HepG2 (cell line): ENCODE measurements around the gene RILP. TPM values are rescaled to one million over a fixed set of nuclear protein-coding genes. Genes with fewer than 3 reads are reported as not detected.

Experiments
- ASH2L ChIP-seq: fragments of 300-600, 200-600 bp; sonication (generic); IDR thresholded peaks from 2 replicates; pipeline ENCODE4 v1.7.0; 2017; ENCODE audit warnings: low read depth, mild to moderate bottlenecking, moderate library complexity, mixed read lengths, low read length; ENCODE audit not compliant: insufficient read length
- HBP1 ChIP-seq: IDR thresholded peaks from 2 replicates; pipeline ENCODE4 v1.6.1; 2016; ENCODE audit warnings: low read depth, control low read depth
- HDAC1 ChIP-seq: sonication (generic); formaldehyde crosslinking; IDR thresholded peaks from 2 replicates; pipeline ENCODE4 v1.5.1; 2020; ENCODE audit warnings: mild to moderate bottlenecking, missing genetic modification reagents
- HNRNPH1 ChIP-seq: fragments of 200-400 bp; formaldehyde crosslinking; optimal IDR thresholded peaks from 2 replicates; pipeline ENCODE3; 2017; ENCODE audit warnings: mild to moderate bottlenecking, low read depth, low read length
- MBD4 ChIP-seq: IDR thresholded peaks from 2 replicates; pipeline ENCODE4 v1.6.1; 2012; ENCODE audit warnings: low read length, inconsistent platforms, borderline replicate concordance
- PHF21A ChIP-seq: sonication (generic); formaldehyde crosslinking; IDR thresholded peaks from 2 replicates; pipeline ENCODE4 v1.5.0; 2020; ENCODE audit warnings: mild to moderate bottlenecking, missing genetic modification reagents
- PRDM10 ChIP-seq: sonication (generic); formaldehyde crosslinking; IDR thresholded peaks from 2 replicates; pipeline ENCODE4 v1.4.0; 2020; ENCODE audit warnings: low read depth, missing genetic modification reagents
- RORA ChIP-seq: sonication (generic); formaldehyde crosslinking; IDR thresholded peaks from 2 replicates; pipeline ENCODE4 v1.5.0; 2020; ENCODE audit warnings: mild to moderate bottlenecking, missing genetic modification reagents, moderate library complexity
- SNAPC2 ChIP-seq: sonication (generic); formaldehyde crosslinking; IDR thresholded peaks from 2 replicates; pipeline ENCODE4 v1.8.1; 2022; ENCODE audit warnings: mild to moderate bottlenecking, missing genetic modification reagents
- U2AF2 ChIP-seq: fragments of 200-400 bp; formaldehyde crosslinking; IDR thresholded peaks from 2 replicates; pipeline ENCODE4 v1.6.1; 2017; ENCODE audit warnings: low read depth, mild to moderate bottlenecking, low read length
- XBP1 ChIP-seq: sonication (generic); formaldehyde crosslinking; IDR thresholded peaks from 2 replicates; pipeline ENCODE4 v1.5.0; 2020; ENCODE audit warnings: missing genetic modification reagents
- ZBTB2 ChIP-seq: sonication (generic); formaldehyde crosslinking; IDR thresholded peaks from 2 replicates; pipeline ENCODE4 v1.8.0; 2022; ENCODE audit warnings: low read depth, missing genetic modification reagents
- ZBTB34 ChIP-seq: sonication (generic); formaldehyde crosslinking; IDR thresholded peaks from 2 replicates; pipeline ENCODE4 v1.8.0; 2022; ENCODE audit warnings: mild to moderate bottlenecking, missing genetic modification reagents
- ZBTB43 ChIP-seq: sonication (generic); formaldehyde crosslinking; conservative IDR thresholded peaks from 2 replicates; pipeline ENCODE4 v1.4.0; 2020; ENCODE audit warnings: missing genetic modification reagents
- ZNF256 ChIP-seq: sonication (generic); formaldehyde crosslinking; conservative IDR thresholded peaks from 2 replicates; pipeline ENCODE4 v1.4.0; 2020; ENCODE audit warnings: missing genetic modification reagents
- ZNF33B ChIP-seq: sonication (generic); formaldehyde crosslinking; IDR thresholded peaks from 2 replicates; pipeline ENCODE4 v1.5.1; 2020; ENCODE audit warnings: mild to moderate bottlenecking, missing genetic modification reagents
- polyA plus RNA-seq, 8 experiments: library from polyadenylated mRNA; depleted of rRNA in 3 of 8; stranded (reverse) in 7 of 8; unstranded in 1 of 8; fragments of >200 nt; fragmentation: Illumina TruSeq in 4 of 8; extraction: Trizol in 4 of 8; gene quantifications; 2 replicates each; pipeline versions ENCODE4 v1.2.1 to v1.2.3, GENCODE V29; 2011 to 2016; ENCODE audit warnings: low read depth in 4 of 8, missing spikeins in 1 of 8, mixed read lengths in 1 of 8; ENCODE audit not compliant: insufficient read depth in 1 of 8
- total RNA-seq, 5 experiments: library from RNA; depleted of rRNA; stranded (reverse); fragments of >200 nt; fragmentation: Illumina TruSeq; extraction: Trizol; gene quantifications; 2 replicates each; pipeline ENCODE4 v1.2.3, GENCODE V29; 2016; ENCODE audit warnings: low read depth in 1 of 5
- TF ChIP-seq, protein P1 (sequence below): sonication (generic); formaldehyde crosslinking; IDR thresholded peaks from 2 replicates; pipeline ENCODE4 v1.4.0; 2020; ENCODE audit warnings: mild to moderate bottlenecking, missing genetic modification reagents

Gene RILP
- total and polyA plus RNA-seq, 2 of the 13 experiments (the other 11 are each of a cell fraction or from before 2014, with no cell fraction given): 6.6 to 8.1 TPM

GRCh38 chr17:1649844-1650501, at the start of gene RILP (continued):
- TF ChIP-seq ZNF256 (CRISPR knock-in tag) (0 out of 2 replicates have a peak, but pooled peaks have one; percentile 63), ASH2L (peak; percentile 47), RORA (CRISPR knock-in tag) (no peak), HBP1 (CRISPR knock-in tag) (no peak), ZBTB2 (CRISPR knock-in tag) (peak; percentile 61; the same call in 1 of the 2 replicates), U2AF2 (no peak), XBP1 (no peak), ZBTB34 (no peak; the same call in 1 of the 2 replicates), HDAC1 (peak; percentile 62; the same call in 1 of the 2 replicates), ZNF33B (CRISPR knock-in tag) (no peak), SNAPC2 (CRISPR knock-in tag) (0 out of 2 replicates have a peak, but pooled peaks have one; percentile 36), MBD4 (no peak), ZBTB43 (no peak), HNRNPH1 (no peak), PHF21A (peak; percentile 43; the same call in 1 of the 2 replicates), PRDM10 (CRISPR knock-in tag) (0 out of 2 replicates have a peak, but pooled peaks have one; percentile 58)
- TF ChIP-seq, protein P1, sequence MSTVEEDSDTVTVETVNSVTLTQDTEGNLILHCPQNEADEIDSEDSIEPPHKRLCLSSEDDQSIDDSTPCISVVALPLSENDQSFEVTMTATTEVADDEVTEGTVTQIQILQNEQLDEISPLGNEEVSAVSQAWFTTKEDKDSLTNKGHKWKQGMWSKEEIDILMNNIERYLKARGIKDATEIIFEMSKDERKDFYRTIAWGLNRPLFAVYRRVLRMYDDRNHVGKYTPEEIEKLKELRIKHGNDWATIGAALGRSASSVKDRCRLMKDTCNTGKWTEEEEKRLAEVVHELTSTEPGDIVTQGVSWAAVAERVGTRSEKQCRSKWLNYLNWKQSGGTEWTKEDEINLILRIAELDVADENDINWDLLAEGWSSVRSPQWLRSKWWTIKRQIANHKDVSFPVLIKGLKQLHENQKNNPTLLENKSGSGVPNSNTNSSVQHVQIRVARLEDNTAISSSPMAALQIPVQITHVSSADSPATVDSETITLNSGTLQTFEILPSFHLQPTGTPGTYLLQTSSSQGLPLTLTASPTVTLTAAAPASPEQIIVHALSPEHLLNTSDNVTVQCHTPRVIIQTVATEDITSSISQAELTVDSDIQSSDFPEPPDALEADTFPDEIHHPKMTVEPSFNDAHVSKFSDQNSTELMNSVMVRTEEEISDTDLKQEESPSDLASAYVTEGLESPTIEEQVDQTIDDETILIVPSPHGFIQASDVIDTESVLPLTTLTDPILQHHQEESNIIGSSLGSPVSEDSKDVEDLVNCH: no peak
